Lower leg skin (tissue), 4 donors: ENCODE data around the gene UGT2B15. TPM values are rescaled to one million over a fixed set of nuclear protein-coding genes. Genes with fewer than 3 reads are reported as not detected.
"Not testable (repeated sequence)": the region's sequence is repeated elsewhere in the genome, so short reads cannot be mapped to it uniquely, and the experiment has no call there.

Experiments used
- DNase-seq, 2 donors: peaks; one replicate each; pipeline ENCODE4 v3.0.0-alpha.2; 2019; ENCODE audit warnings: low spot score in 2 of 2
- H3K4me3 ChIP-seq: fragments of 200-600 bp; sonication (generic); 2 replicates; pipeline ENCODE4 v1.5.1; 2017; ENCODE audit warnings: mild to moderate bottlenecking, low read depth; ENCODE audit not compliant: poor library complexity, severe bottlenecking
- CTCF ChIP-seq, 3 donors: fragments of 450-650 bp; IDR thresholded peaks; one replicate each; pipeline ENCODE4 v1.5.1; 2016; ENCODE audit warnings: antibody characterized with exemption in 3 of 3, mild to moderate bottlenecking in 3 of 3, moderate library complexity in 2 of 3
- POLR2A ChIP-seq, 2 donors: fragments of 450-650 bp; IDR thresholded peaks; one replicate each; pipeline ENCODE4 v1.6.1; 2016 to 2017; ENCODE audit warnings: antibody characterized with exemption in 2 of 2, mild to moderate bottlenecking in 1 of 2, moderate library complexity in 1 of 2
- WGBS, 2 donors: methylation state at CpG; one replicate each; pipeline ENCODE4 v1.1.5; 2018; 5-methylcytosine and 5-hydroxymethylcytosine counted together
- intact Hi-C: fragments of 100-400 bp; cut with DNase I; formaldehyde crosslinking; loops from one replicate; pipeline ENCODE4 v1.15.0; 2023; ENCODE audit warnings: low total_unique reads
- total RNA-seq, 4 donors: library from RNA; depleted of rRNA; stranded (reverse); fragments of >200 nt; gene quantifications; one replicate each; pipeline ENCODE4 v1.1.0, GENCODE V29; 2016

The UGT2B15 gene
- total RNA-seq, 4 donors from 2014 or later: 0.29 TPM; not detected in 3

- intact Hi-C loops: no loop called here
- TF ChIP-seq CTCF (IDR thresholded peaks at IDR 0.05) (no peak), POLR2A (IDR thresholded peaks at IDR 0.05) (no peak)
- no peak for DNase-seq
- WGBS, 2 donors: 58 to 87% methylated on average over 3 of the region's 3 CpGs
- H3K4me3 ChIP-seq: no peak overlapping the region
Measured at GRCh38 chr4:68655764-68656444, 14.5 kb downstream of the UGT2B15 start.

GRCh38 chr4:68654946-68655721 is 15.3 kb downstream of the UGT2B15 start:
- intact Hi-C loops: no loop called here
- no peak overlapping the region for H3K4me3 ChIP-seq
- 47% methylated on average over 5 of the region's 5 CpGs for WGBS, 2 donors
- no peak for DNase-seq
- no peak for TF ChIP-seq CTCF (IDR thresholded peaks at IDR 0.05)
- no peak for TF ChIP-seq POLR2A (IDR thresholded peaks at IDR 0.05)

- no peak overlapping the region for H3K4me3 ChIP-seq
- intact Hi-C loops: no loop called here
- DNase-seq: no peak
- 33 to 62% methylated on average over 1 of the region's 1 CpG for WGBS, 2 donors
- no peak for TF ChIP-seq CTCF (IDR thresholded peaks at IDR 0.05)
- TF ChIP-seq POLR2A (IDR thresholded peaks at IDR 0.05): no peak
Measured at GRCh38 chr4:68651932-68652331, 18.5 kb downstream of the UGT2B15 start.

- WGBS, 2 donors: 49 to 68% methylated on average over 3 of the region's 3 CpGs
- intact Hi-C loops: no loop called here
- DNase-seq: no peak
- no peak overlapping the region for H3K4me3 ChIP-seq
- TF ChIP-seq POLR2A (IDR thresholded peaks at IDR 0.05) (no peak), CTCF (IDR thresholded peaks at IDR 0.05) (no peak)
Measured at GRCh38 chr4:68630371-68630770, 40.1 kb downstream of the UGT2B15 start.

GRCh38 chr4:68622731-68623130 is 47.7 kb downstream of the UGT2B15 start:
- DNase-seq, intact Hi-C loops, H3K4me3 ChIP-seq: not testable (repeated sequence)
- 95% methylated on average over 2 of the region's 2 CpGs; no CpG with 5 or more reads in 1 of the 2 donors for WGBS, 2 donors

GRCh38 chr4:68617003-68617698 is 53.3 kb downstream of the UGT2B15 start:
- intact Hi-C loops: no loop called here
- DNase-seq: no peak
- TF ChIP-seq CTCF (IDR thresholded peaks at IDR 0.05): no peak
- TF ChIP-seq POLR2A (IDR thresholded peaks at IDR 0.05): no peak
- no peak overlapping the region for H3K4me3 ChIP-seq
